HuH-7.5 (cell line): Measurements from ENCODE around the gene GHDC.
"Not testable (repeated sequence)": the region's sequence is repeated elsewhere in the genome, so short reads cannot be mapped to it uniquely, and the experiment has no call there.

Experiments
- DNase-seq: peaks from one replicate; pipeline ENCODE4 v3.0.0; 2011; ENCODE audit warnings: low spot score

The GHDC gene

GRCh38 chr17:42146911-42147607 is 47.2 kb downstream of the GHDC start:
- DNase-seq = no peak

GRCh38 chr17:42143138-42143537 is 51.2 kb downstream of the GHDC start:
- DNase-seq = not testable (repeated sequence)

GRCh38 chr17:42142371-42142896 is 51.9 kb downstream of the GHDC start:
- no peak for DNase-seq

- no peak for DNase-seq
Measured at GRCh38 chr17:42141382-42141781, 52.9 kb downstream of the GHDC start.

GRCh38 chr17:42140690-42141089 is 53.6 kb downstream of the GHDC start:
- not testable (repeated sequence) for DNase-seq
